Adrenal gland (tissue), 5 donors: ENCODE data around the gene CPB2.

ENCODE experiments used
- CTCF ChIP-seq, 6 experiments: fragments of 450-650 bp in 4 of 6; fragments of 200-600 bp in 2 of 6; sonication (generic) in 1 of 6; IDR thresholded peaks; 1 replicate in 5 of 6; 2 replicates in 1 of 6; pipeline versions ENCODE4 v1.5.1 to v1.8.0; 2016 to 2021; ENCODE audit warnings: antibody characterized with exemption in 6 of 6, mild to moderate bottlenecking in 2 of 6, moderate library complexity in 1 of 6
- POLR2A ChIP-seq, 2 donors: fragments of 450-650 bp; IDR thresholded peaks; one replicate each; pipeline ENCODE4 v1.6.1; 2017; ENCODE audit warnings: antibody characterized with exemption in 2 of 2, mild to moderate bottlenecking in 2 of 2, moderate library complexity in 1 of 2
- donor health status: DM: no; HTN: no; CAD: no.

- TF ChIP-seq CTCF (IDR thresholded peaks at IDR 0.05): no peak
- TF ChIP-seq POLR2A (IDR thresholded peaks at IDR 0.05): no peak
These were observed 7.2 kb downstream of the CPB2 start for GRCh38 chr13:46097663-46098062.
